Suprapubic skin (tissue), 3 donors: ENCODE measurements around the gene GAS2L3.

Source experiments
- CTCF ChIP-seq, 2 donors: fragments of 200-600 bp in 1 of 2; fragments of 450-650 bp in 1 of 2; sonication (generic) in 1 of 2; IDR thresholded peaks; one replicate each; pipeline ENCODE4 v1.5.1; 2016 to 2019; ENCODE audit warnings: antibody characterized with exemption in 2 of 2, mild to moderate bottlenecking in 1 of 2, moderate library complexity in 1 of 2
- POLR2A ChIP-seq, 2 donors: fragments of 450-650 bp; IDR thresholded peaks; one replicate each; pipeline ENCODE4 v1.6.1; 2017; ENCODE audit warnings: antibody characterized with exemption in 2 of 2, mild to moderate bottlenecking in 2 of 2, moderate library complexity in 2 of 2

GRCh38 chr12:100651108-100651507, 77.6 kb downstream of the GAS2L3 start:
- no peak for TF ChIP-seq CTCF (IDR thresholded peaks at IDR 0.05)
- TF ChIP-seq POLR2A (IDR thresholded peaks at IDR 0.05): no peak
